ENCODE measurements around the gene RNASET2. TPM values are rescaled to one million over a fixed set of nuclear protein-coding genes. Genes with fewer than 3 reads are reported as not detected.

RNASET2 gene
- total RNA-seq, 4 donors from 2014 or later = 65.6 to 169 (median 81.4) TPM

- Histone ChIP-seq H3K4me1 (no peaks in the 10 kb centered on the region), H3K27me3 (no peaks in the 10 kb centered on the region), H3K27ac (no peak overlapping the region), H3K4me3 (no peak overlapping the region), H3K9me3 (no peaks in the 10 kb centered on the region), H3K36me3 (no peaks in the 10 kb centered on the region)
- DNase-seq = no peak
- TF ChIP-seq POLR2A (IDR thresholded peaks at IDR 0.05) (no peak), CTCF (IDR thresholded peaks at IDR 0.05) (no peak)
Measured at GRCh38 chr6:166988674-166989201, 32.4 kb upstream of the RNASET2 start.

DNA sequence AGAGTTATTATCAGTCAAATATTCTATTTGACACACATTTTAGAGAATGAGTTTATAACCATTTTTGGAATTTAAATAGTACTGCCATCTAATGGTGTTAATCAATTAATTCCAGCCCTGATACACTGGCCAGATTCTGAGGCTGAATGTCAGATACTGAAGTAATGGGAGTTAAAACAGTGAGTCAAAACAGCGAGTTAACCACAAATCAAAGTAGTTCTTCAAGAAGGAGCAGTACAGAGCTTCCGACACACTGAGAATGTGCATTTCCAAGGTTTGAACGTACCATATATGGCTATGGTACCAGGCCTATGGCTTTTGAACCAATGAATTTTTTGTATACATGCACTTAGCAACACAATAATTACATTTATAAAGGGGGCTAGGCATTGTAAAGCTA is 31.6 kb upstream of the RNASET2 start:
- no peak overlapping the region for H3K4me3 ChIP-seq
- H3K27me3 ChIP-seq = no peaks in the 10 kb centered on the region
- H3K36me3 ChIP-seq = no peaks in the 10 kb centered on the region
- no peaks in the 10 kb centered on the region for H3K4me1 ChIP-seq
- H3K9me3 ChIP-seq = no peaks in the 10 kb centered on the region
- no peak for DNase-seq
- TF ChIP-seq POLR2A (IDR thresholded peaks at IDR 0.05) = no peak
- TF ChIP-seq CTCF (IDR thresholded peaks at IDR 0.05) = no peak
- no peak overlapping the region for H3K27ac ChIP-seq

- no peak for DNase-seq
- Histone ChIP-seq H3K4me3 (no peak overlapping the region), H3K27ac (no peak overlapping the region), H3K27me3 (no peaks in the 10 kb centered on the region), H3K9me3 (no peaks in the 10 kb centered on the region), H3K4me1 (no peaks in the 10 kb centered on the region), H3K36me3 (no peaks in the 10 kb centered on the region)
- TF ChIP-seq CTCF (IDR thresholded peaks at IDR 0.05) = no peak
- no peak for TF ChIP-seq POLR2A (IDR thresholded peaks at IDR 0.05)
Measured at GRCh38 chr6:166987448-166987847, 31.1 kb upstream of the RNASET2 start.

DNA sequence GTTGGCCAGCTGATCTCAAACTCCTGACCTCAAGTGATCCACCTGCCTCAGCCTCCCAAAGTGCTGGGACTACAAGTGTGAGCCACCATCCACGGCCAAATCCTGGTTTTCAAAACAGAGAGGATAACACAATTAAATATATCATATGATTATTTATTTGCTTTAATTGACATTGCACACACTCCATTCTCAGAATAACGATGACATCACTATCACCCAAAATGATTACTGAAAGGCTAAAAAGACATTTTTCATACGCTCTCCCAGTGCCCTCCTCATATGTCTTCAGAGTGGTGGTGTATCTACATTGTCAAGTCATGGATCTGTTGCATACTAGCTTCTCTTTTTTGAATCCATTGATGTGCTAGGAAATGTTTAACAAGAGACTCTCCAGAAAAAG is 24.4 kb upstream of the RNASET2 start:
- no peaks in the 10 kb centered on the region for H3K27me3 ChIP-seq
- DNase-seq = no peak
- no peaks in the 10 kb centered on the region for H3K36me3 ChIP-seq
- no peak overlapping the region for H3K27ac ChIP-seq
- no peaks in the 10 kb centered on the region for H3K9me3 ChIP-seq
- no peak overlapping the region for H3K4me3 ChIP-seq
- TF ChIP-seq CTCF (IDR thresholded peaks at IDR 0.05) (no peak), POLR2A (IDR thresholded peaks at IDR 0.05) (no peak)
- no peaks in the 10 kb centered on the region for H3K4me1 ChIP-seq

DNA sequence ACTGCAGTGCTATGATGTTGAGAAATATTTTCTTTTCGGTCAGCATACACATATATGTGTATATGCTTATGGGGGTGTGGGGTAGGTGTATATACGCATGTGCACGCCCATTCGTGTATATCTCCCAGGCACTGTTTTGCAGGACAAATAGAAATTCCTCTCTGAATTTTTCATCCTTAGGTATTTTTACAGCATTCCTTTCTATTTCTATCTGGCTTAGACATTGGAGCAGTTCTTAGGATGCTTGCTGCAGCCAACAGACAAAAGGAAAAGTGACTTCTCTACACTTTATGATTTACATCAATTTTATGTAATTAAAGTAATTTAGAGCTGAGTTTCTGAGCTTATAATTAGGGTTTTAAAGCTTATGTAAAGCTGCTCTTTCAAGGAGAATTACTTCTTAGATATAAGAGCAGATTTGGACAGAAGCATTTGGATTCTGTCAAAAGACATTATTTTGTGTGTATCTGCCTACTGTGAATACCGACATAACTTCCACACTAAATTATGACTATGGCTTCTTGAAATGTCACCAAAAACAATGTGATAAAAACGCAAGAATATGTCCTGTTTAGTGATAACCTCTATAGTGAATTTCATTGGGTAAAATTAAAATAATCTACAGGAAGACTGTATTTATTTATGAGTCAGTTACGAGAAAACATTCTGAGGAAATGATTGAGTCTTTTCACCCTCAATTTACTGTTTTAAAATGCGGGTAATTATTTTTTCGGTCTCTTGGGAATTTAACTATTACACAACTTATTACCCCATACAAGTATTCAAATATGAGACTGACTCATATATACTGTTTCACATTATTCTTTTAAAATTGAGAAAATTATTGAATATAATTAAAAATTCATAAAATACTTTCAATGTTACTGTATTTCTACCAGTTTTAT is 21.5 kb upstream of the RNASET2 start:
- Histone ChIP-seq H3K27me3 (no peaks in the 10 kb centered on the region), H3K9me3 (no peaks in the 10 kb centered on the region), H3K4me3 (no peak overlapping the region), H3K27ac (no peak overlapping the region), H3K4me1 (no peaks in the 10 kb centered on the region), H3K36me3 (no peaks in the 10 kb centered on the region)
- DNase-seq = no peak
- TF ChIP-seq POLR2A (IDR thresholded peaks at IDR 0.05) (no peak), CTCF (IDR thresholded peaks at IDR 0.05) (no peak)

All from Peyer's patch (tissue), 4 donors.